HG03196 (cell line): ENCODE results near the gene PRR5L.

ENCODE experiments used
- ATAC-seq: cut with Tn5 transposase; IDR thresholded peaks from one replicate; pipeline ENCODE4 v1.9.1; 2021; ENCODE audit not compliant: unreplicated experiment

The PRR5L gene

DNA sequence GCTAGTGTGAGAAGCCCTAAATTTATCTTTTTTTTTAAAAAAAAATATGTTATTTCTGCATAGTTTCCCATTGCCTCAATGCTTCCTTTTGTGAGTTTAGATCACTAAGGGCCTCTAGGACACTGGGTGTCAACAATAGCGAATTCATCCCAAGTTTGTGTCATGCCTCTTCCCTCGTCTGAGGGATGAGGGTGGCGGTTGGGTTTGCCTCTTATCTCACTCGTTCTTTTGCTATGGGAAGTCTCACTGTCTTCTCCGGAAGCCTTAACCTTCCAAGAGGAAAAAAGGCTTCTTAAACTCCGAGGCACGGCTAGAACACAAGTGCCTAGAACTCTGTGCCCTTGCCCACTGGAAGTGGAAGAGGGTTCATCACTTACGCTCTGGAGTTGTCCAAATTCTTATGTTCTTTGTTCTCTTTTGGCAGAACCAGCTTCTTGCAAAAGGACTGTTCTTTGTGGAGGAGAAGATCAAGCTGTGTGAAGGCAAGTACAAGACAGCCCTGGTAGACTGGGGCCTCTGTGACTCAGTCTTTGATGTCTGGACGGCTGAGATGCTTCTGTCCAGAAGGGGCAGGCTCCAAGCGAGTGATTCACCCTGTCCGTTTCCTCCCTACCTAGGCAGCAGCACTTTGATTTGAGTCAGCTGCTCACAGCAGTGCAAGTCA, 135.5 kb downstream of the PRR5L start:
- no peak for ATAC-seq

DNA sequence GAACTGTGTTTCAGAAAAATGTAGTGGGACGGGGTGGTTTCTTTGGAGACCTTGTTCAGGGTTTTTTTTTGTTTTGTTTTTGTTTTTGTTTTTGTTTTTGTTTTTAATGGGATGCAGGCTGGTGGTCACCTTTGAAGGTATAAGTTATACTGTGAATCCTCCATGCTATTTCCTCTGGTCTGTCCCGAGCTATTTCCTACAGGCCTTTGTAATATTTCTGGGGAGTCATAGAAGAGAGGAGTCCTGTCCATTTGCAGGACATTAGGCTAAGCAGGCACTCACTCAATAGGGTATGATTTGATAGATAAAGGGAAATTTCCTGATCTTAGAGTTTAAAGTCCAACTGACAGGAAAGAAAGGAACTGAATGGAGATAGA, 136.0 kb downstream of the PRR5L start:
- no peak for ATAC-seq

DNA sequence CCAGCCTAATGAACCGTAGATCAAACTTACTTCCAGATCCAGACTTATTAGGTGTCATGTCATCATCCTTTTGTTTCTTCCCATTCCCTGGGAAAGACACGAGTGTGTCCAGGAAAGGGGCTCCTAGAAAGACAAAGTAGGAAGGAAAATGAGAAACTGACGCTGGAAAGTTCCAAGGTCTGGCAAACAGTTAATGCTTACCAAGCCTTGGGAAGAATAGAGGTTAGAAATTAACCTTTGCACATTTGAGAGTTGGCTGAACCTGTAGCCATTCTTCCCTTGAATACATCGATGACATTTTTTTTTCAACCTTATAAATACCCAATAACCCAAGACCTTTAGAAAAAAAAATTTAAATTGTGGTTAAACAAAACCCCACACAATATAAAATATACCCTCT, 136.7 kb downstream of the PRR5L start:
- ATAC-seq: no peak

DNA sequence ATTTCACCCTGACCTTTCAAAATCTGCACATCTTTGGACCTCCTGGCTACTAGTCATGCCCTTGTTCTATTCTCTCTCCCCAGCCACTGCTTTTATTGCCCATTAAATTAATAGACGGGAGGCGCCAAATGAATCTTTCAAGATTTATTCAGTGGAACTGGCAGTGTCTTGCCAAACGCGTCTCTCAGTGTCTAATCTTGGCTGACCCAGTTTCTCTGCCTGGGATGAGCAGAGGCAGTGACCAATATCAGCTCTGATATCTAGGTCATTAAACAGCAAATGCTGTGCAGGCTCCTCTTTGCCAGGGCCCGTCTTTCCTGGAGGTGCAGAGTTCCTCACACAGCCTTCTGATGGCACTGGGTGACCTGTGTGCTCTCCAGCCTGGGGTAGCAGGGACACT, 140.0 kb downstream of the PRR5L start:
- ATAC-seq: no peak

DNA sequence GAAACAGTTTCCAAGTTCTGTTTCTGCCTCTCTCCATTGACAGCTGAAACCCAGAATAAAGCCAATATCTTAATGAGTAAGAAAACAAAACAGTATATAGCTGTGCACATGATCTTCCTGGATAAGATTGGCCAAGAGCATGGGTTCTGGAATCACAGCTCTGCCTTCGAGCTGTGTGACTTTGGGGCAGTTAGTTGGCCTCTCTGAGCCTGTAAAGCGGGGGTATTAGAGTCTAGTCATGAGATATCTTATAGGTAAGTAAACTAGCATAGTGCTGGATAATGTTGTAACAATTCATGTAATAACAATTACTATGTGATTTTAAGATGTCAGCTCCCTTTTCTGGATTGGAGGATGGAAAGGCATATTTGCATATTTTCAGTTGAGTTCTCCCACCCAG, 140.5 kb downstream of the PRR5L start:
- ATAC-seq: no peak

DNA sequence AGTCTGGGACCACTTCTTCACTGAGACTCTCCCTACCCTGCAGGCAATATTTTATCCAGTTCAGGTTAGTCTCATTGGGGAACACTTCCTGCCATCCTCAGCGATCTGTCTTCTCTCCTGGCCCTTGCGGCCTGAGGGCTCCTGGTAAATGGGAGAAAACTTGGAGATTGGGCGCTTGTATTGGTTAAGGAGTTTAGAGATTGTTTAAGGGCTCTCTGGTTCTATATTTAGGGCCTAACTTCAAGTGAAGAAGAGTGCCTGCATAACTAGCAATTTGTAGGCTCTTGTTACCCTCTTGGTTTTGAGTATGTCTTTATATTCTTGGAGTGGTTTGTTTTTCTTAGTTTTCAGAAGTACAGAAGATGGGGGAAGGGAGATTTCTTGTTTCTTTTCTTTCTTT, 141.3 kb downstream of the PRR5L start:
- no peak for ATAC-seq

DNA sequence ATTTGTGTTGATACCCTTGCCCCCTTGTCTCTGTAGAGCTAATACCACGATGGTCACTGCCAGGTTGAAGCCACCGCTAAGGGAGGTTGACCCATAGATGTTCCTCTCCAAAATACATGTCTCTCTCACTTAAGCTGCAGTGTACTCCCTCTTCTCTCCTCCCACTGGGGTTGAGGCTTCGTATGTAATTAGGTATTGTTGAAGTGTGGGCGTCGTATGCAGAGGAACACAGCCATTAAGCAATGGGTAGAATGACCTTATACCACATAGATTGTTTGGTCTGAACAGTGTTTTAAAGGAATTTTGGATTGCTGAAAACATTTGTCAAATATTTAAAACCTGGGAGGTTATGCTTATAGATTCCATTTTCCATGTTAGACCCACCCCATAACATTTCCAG, 142.0 kb downstream of the PRR5L start:
- ATAC-seq: no peak

DNA sequence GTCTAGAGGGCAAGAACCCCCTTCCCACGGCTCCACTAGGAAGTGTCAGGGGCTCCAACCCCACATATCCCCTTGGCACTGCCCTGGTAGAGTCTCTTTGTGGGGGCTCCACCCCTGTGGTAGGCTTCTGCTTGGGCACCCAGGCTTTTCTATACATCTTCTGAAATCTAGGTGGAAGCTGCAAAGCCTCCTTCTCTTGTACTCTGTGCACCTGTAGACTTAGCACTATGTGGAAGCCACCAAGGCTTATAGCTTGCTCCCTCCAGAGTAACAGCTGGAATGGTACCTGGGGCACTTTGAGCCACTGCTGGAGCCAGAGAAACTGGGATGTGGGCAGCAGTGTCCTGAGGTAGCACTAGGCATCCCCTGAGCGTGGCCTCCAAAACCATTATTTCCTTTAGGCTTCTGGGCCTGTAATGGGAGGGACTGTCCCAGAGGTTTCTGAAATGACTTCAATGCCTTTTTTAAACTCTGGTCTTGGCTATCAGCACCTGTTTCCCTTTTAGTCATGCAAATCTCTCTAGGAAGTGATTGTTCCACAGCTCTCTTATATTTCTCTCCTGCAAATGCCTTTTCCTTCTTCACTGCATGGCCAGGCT, 145.6 kb downstream of the PRR5L start:
- peak; percentile 92 for ATAC-seq

DNA sequence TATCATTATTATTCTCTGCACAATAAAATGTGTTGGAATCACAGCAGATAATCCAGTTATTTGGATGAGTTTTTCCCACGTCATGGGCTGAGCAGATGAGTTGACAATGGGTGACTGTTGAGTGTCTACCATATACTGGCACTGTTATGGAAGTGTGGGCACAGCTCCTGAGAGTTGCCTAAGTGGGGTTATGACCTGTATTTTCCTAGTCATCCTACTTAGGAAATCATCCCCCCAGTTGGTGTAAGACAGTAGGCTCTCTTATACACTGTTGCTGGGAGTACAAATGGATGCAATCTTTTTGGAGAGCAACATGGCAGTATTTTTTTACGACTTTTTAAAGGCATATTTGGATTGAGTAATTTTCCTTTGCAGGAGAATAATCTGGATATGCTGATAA, 147.6 kb downstream of the PRR5L start:
- no peak for ATAC-seq

DNA sequence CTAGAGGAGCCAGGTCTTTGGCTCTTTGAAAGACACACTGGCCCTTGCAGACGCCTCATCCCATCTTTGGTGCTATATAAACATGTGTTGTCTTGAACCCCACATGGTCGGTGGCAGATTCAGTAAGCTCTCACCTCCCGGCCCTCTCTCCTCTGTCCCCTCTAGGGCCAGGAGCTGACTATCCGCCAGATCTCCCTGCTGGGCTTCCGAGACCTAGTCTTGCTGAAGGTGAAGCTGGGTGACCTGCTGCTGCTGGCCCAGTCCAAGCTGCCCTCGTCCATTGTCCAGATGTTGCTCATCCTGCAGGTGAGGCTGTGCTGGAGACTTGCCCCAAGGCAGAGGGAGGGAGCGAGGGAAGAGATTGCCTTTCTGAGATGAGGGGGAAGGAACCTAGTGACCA, 150.0 kb downstream of the PRR5L start:
- ATAC-seq: no peak

DNA sequence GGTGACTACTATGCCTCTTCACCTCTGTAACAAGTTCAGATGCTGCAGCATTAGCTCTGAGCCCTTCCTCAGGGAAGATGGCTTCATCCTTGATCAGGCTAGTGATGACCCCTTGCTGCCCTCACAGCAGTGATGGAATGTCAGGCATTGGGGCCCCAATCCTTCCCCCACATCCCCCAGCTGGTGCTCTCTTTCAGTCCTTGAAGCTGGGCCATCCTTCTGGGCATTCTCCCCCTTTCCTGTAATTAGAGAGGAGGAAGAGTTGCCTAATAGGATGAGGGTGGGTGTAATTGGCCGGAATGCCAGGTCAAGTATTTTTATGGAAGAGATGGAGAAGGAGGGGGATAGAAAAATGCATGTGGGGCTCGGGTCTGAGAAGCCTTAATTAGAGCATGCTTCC, 151.4 kb downstream of the PRR5L start:
- no peak for ATAC-seq

DNA sequence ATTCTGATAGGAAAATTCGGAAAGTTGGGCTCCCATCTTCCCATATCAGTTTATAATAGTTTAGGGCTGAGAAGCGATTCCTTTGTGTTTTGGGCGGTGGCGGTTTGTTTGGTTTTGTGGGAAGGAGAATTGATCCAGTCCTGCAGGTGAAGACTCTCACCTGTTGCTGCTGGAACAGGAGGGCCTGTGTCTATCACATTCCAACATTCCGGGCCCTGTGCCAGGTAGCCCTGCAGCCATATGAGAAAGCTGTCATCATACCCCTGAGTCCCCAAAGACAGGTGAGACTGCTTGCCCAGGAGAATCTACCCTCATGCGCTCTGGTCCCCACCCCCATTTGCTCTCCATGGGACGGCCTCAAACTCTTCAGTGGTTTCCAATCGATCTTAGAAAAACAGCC, 151.9 kb downstream of the PRR5L start:
- ATAC-seq: no peak

DNA sequence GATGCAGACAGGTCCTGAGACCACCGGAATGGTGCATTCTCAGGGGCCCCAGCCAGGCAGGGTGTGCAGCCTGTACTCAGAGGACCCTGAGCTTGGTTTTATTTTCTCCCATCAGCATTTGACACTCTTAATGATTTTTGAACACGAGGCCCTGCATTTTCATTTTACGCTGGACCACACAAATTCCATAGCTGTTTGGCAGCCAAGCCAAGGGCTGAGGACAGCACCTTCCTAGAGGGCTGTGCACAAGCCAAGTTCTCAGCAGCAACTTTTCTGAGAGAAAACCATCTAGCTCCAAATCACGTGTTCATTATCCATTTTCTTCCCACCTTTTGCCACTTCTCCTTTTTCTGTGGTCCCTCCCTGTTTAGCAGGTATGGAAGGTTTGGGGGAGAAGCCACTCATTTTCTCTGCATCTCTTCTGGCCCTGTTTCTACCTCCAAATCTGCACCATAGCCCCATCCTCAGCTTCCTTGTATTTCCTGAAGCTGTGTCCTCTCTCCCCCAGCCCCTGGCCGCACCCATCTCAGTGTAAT, 153.5 kb downstream of the PRR5L start:
- no peak for ATAC-seq

DNA sequence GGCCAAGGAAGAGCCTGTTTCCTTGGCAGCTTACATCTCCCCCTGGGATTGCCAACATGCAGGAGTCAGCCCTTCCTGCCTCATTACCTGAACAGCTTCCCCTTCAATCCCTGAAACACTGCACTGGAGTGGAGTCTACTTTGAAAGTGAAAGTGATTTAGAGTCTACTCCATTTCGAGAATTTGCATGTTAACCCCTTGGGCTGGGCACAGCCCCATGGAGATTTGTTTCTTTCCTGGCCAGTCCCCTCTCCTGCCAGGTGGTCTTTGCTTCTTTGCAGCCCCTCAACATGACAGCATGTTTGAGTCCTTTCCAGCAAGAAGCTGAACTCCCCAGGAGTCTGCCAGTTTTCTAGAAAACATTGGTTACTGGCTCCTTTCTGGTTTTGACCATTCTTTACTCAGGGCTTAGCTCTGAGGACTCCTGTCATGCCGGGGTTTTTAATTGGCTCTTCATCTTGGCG, 154.1 kb downstream of the PRR5L start:
- ATAC-seq: peak; percentile 61

DNA sequence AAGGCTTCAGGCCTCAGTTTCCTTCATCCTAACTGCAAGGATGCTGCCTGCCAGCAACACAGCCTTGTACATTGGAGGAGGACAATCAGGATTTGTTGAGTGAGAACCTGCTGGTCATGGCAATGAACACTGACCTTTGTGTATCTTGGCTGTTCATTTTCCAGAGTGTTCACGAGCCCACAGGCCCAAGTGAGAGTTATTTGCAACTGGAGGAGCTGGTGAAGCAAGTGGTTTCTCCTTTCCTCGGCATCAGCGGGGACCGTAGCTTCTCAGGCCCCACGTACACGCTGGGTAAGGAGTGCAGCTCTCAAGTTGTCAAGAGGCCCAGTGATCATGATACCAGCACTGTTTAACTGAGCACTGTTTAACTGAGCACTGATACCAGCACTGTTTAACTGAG, 155.0 kb downstream of the PRR5L start:
- ATAC-seq: no peak

DNA sequence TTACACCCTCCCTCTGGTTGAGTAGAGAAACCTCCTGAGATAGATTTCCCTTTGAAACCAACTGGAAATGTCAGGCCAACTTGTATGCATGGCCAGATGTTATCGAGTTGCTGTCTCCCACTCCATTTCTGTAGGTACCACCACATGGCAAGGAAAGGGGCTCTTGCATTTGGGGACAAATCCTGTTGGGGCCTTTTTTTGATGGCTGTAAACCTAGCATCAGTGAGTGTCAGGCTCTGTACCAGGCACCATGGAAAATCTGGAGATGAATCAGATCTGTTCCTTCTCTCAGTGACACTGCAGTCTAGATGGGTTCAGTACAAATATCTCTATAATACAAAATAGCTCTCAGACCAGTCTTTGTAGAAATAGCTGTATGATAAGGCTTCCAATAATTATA, 155.6 kb downstream of the PRR5L start:
- ATAC-seq: no peak

DNA sequence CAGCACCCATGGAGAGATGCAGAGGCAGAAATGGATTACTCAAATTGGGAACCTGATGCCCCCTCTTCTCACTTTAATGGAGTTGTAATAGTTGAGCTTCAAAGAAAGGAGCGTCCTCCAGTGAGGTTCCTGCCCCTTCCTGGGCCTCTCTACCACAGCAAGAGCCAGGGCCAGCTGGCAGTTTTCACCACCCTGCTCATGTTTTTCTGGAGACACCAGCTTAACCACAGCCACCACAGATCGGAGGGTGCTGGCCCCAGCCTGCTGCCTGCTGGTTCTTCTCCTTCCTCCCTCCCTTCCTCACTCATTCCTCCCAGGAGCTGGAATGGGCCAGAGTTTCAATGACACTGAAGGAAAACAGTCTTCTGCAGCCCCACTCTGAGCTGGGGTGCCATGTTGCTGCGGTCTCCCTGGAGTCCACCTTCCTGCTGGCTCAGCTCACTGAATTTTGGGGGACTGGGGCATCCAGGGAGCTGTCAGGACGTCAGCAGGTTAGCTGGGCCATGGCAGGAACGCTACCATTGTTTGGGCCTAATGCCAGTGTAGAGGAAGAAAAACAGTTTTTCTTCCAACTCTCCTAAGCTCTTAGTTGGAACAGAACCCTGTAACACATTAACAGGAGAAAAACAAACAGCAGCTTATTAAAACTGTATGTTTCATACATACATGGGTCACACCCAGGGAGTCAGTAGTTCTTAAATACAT, 156.3 kb downstream of the PRR5L start:
- ATAC-seq: no peak

DNA sequence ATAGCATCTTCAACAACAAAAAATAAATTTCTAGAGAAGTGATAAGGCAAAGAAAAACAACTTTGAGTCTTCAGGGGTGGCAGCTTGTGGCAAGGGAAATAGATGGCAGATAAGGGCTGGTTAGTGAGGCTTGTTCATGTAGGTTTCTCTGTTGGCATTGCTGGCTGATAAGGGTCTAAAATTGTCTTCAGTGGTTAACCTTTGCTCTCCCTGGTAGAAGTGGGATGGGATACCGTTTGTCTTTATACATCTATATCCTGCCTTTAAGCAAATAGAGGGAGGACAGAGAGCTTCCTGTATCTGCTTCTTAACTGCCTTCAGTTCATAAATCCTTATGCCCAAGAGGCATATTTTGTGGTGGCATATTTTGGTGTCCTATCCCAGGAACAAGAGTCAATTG, 156.9 kb downstream of the PRR5L start:
- ATAC-seq: no peak

DNA sequence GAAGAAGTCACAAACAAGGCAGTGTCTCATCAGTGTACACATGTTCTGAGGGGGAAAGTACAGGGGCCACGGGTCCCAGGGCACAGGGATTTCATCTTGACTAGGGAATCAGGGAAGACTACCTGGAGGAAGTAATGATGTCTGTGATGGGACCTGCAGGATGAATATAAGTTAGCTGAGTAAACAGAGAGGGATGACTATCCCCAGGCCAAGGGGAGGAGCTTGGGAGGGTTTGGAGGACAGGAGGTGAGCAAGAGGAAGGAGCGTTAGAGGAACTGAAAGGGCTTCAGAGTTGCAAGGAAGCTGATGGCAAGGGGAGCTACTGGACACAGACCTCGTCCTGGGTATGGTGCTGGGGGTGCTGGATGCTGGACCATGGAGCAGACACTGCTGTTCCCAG, 157.6 kb downstream of the PRR5L start:
- no peak for ATAC-seq

DNA sequence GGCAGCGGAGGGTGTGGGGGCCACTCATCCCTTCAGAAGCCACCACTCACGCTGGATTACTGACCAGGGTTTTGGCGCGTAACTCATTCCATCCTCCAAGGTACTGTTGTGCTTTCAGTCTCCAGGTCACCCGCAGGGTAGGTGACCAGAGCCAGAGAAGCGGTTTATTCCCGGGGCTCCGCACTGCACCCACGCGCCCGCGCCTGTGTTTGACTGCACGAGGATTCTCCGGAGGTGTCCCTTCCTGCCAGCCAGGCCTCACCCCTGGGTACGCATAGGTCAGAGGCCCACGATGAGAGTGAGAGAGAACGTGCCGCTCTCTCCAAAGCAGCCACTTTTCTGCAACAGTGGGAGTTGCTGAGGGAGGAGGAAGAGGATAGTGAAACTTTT, 158.5 kb downstream of the PRR5L start:
- ATAC-seq: no peak

DNA sequence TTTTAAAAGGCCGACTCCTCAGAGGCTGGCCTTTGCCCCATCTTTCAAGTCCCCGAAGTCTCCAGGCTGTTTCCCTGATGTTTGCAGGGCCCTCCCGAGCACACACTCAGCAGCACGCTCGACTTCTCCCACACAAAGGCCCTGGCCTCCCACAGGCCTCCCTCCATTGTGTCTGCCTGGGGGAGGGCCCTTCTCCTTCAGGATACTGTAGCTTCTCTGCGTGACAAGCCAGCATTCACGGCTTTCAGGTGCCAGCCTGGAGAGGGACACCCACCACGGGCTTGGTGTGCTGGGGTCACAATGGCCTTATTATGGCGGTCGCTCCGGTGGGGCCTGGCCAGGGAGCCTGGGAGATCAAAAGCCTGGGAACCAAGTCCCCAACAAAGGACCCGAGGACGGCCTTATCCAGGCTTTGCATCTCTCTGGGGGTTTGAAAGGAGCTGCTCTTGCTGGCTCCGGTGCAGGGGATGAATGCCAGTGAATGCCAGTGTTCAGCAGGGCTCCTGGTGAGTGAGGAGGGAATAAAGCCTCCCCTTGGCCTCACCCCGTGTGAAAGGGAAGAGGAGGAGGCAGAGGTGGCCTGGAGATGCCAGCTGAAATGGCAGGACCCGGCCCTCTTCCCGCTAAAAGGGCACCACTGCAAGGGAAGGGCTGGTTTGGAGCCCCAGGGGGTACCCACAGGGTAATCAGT, 159.0 kb downstream of the PRR5L start:
- no peak for ATAC-seq

DNA sequence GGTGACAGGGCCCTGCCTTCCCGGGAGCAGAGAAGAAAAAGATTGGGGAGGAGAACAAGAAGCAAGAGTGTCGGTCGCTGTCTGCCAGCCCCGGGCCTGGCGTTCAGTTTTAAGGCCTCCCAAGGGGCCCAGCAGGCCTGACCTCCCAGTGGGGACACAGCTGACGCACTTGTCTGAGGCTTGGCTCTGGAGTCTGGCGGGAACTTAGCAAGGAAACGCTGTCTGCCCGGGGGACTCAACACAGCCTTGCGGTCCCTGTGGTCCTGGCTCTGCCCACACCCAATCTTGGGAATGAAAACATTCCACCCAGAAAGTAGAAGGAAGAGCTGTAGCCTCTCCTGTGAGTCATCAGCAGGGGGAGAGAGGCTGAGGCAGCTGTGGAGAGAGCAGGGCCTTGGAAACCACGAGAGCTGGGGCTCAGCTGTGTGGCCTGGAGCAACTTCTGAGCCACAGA, 159.6 kb downstream of the PRR5L start:
- ATAC-seq: no peak
